Brain microvascular endothelial cell (primary cell): ENCODE results near the gene TLE3.

Source experiments
- DNase-seq: peaks from one replicate; pipeline ENCODE4 v3.0.0-alpha.2; 2020
- H3K27ac ChIP-seq: fragments of 250-450 bp; sonication (Bioruptor Pico); 2 replicates; pipeline ENCODE4 v1.5.1; 2020; ENCODE audit warnings: mild to moderate bottlenecking, moderate library complexity
- H3K27me3 ChIP-seq: fragments of 250-450 bp; sonication (Bioruptor Pico); replicated peaks from 2 replicates; pipeline ENCODE4 v1.5.1; 2020; ENCODE audit warnings: mild to moderate bottlenecking
- H3K36me3 ChIP-seq: fragments of 250-450 bp; sonication (Bioruptor Pico); replicated peaks from 2 replicates; pipeline ENCODE4 v1.5.1; 2020; ENCODE audit warnings: mild to moderate bottlenecking
- H3K4me3 ChIP-seq: 2 replicates; pipeline ENCODE4 v1.5.1; 2011; ENCODE audit warnings: low read depth, mild to moderate bottlenecking, control low read depth, low read length, moderate library complexity
- CTCF ChIP-seq: IDR thresholded peaks from 2 replicates; pipeline ENCODE4 v1.5.1; 2011; ENCODE audit warnings: low read depth, mild to moderate bottlenecking, moderate library complexity, low read length, control low read depth, inconsistent platforms; ENCODE audit errors: missing control alignments
- in situ Hi-C: cut with HindIII; loops from 2 replicates; pipeline ENCODE4 v1.10.0; 2017; ENCODE audit warnings: low sequenced_read_pairs, low pct_ligation_motif_present

Gene TLE3

GRCh38 chr15:70057931-70058641 lies 39.6 kb downstream of the TLE3 start:
- no peak overlapping the region for H3K27ac ChIP-seq
- no peaks in the 10 kb centered on the region for H3K27me3 ChIP-seq
- DNase-seq = no peak
- in situ Hi-C loops = no loop called here
- H3K4me3 ChIP-seq = no peak overlapping the region
- peaks cover 78% of the 10 kb centered on the region for H3K36me3 ChIP-seq
- TF ChIP-seq CTCF = no peak

- in situ Hi-C loops = no loop called here
- H3K27me3 ChIP-seq = no peaks in the 10 kb centered on the region
- H3K27ac ChIP-seq = no peak overlapping the region
- DNase-seq = no peak
- H3K4me3 ChIP-seq = no peak overlapping the region
- peaks cover 92% of the 10 kb centered on the region for H3K36me3 ChIP-seq
- TF ChIP-seq CTCF = no peak
Observed at GRCh38 chr15:70056091-70056680, 41.5 kb downstream of the TLE3 start.

GRCh38 chr15:70055601-70056051 lies 42.1 kb downstream of the TLE3 start:
- Histone ChIP-seq H3K27me3 (no peaks in the 10 kb centered on the region), H3K4me3 (no peak overlapping the region), H3K36me3 (peaks cover 95% of the 10 kb centered on the region), H3K27ac (no peak overlapping the region)
- TF ChIP-seq CTCF = no peak
- no peak for DNase-seq
- in situ Hi-C loops = no loop called here

- H3K4me3 ChIP-seq = no peak overlapping the region
- H3K36me3 ChIP-seq = peaks cover 95% of the 10 kb centered on the region
- no peak for TF ChIP-seq CTCF
- in situ Hi-C loops = no loop called here
- no peak for DNase-seq
- no peak overlapping the region for H3K27ac ChIP-seq
- no peaks in the 10 kb centered on the region for H3K27me3 ChIP-seq
Observed at GRCh38 chr15:70054884-70055387, 42.8 kb downstream of the TLE3 start.

GRCh38 chr15:70054366-70054765 lies 43.4 kb downstream of the TLE3 start:
- Histone ChIP-seq H3K36me3 (peaks cover 95% of the 10 kb centered on the region), H3K4me3 (no peak overlapping the region), H3K27ac (no peak overlapping the region), H3K27me3 (no peaks in the 10 kb centered on the region)
- in situ Hi-C loops = no loop called here
- TF ChIP-seq CTCF = no peak
- DNase-seq = no peak
